H1 (cell line): Measurements from ENCODE around the gene PLEKHN1. TPM values are rescaled to one million over a fixed set of nuclear protein-coding genes. Genes with fewer than 3 reads are reported as not detected.

Source experiments
- EGR1 ChIP-seq: IDR thresholded peaks from 2 replicates; pipeline ENCODE4 v1.6.1; 2011; ENCODE audit warnings: low read depth, low read length, borderline replicate concordance
- EP300 ChIP-seq, 2 experiments: IDR thresholded peaks; 1 replicate in 1 of 2; 2 replicates in 1 of 2; pipeline ENCODE4 v1.6.1; 2011 to 2012; ENCODE audit warnings: low read depth in 2 of 2, low read length in 2 of 2, mild to moderate bottlenecking in 2 of 2, borderline replicate concordance in 1 of 2, inconsistent platforms in 1 of 2, moderate library complexity in 1 of 2
- EZH2 ChIP-seq: fragments of 200-600 bp; sonication (generic); IDR thresholded peaks from 2 replicates; pipeline ENCODE4 v1.7.1; 2012; ENCODE audit warnings: low read depth, mild to moderate bottlenecking, moderate library complexity, low read length, inconsistent platforms; ENCODE audit not compliant: severe bottlenecking
- polyA plus RNA-seq, 7 experiments: library from polyadenylated mRNA; depleted of rRNA in 3 of 7; stranded (reverse) in 5 of 7; unstranded in 2 of 7; fragments of >200 nt in 5 of 7; fragments of 200-250 nt in 2 of 7; gene quantifications; 1 replicate in 5 of 7; 2 replicates in 1 of 7; 4 replicates in 1 of 7; pipeline versions ENCODE4 v1.2.1 to v1.2.3, GENCODE V29; 2011 to 2013; ENCODE audit warnings: missing spikeins in 2 of 7, mixed read lengths in 2 of 7
- total RNA-seq: library from RNA; stranded (reverse); fragmentation: NEBNext Ultra II Directional; extraction: Animal tissue kit (Norgen Biotek cat#: 25700); gene quantifications from 2 replicates; pipeline ENCODE4 v1.2.1, GENCODE V29; 2021
- TF ChIP-seq, protein P1 (sequence below): fragments of 300-600 bp; sonication (generic); IDR thresholded peaks from 2 replicates; pipeline ENCODE4 v1.7.1; 2012; ENCODE audit warnings: low read length, moderate library complexity, mild to moderate bottlenecking, inconsistent platforms; ENCODE audit not compliant: insufficient replicate concordance
- TF ChIP-seq, protein P2 (sequence below): IDR thresholded peaks from 2 replicates; pipeline ENCODE4 v1.6.1; 2012; ENCODE audit warnings: inconsistent platforms
- TF ChIP-seq, protein P3 (sequence below), 3 experiments: IDR thresholded peaks; 1 replicate in 2 of 3; 2 replicates in 1 of 3; pipeline versions ENCODE4 v1.5.1 to v1.6.1; 2011; ENCODE audit warnings: low read length in 3 of 3, mild to moderate bottlenecking in 3 of 3, inconsistent platforms in 2 of 3, low read depth in 1 of 3, moderate library complexity in 1 of 3; ENCODE audit not compliant: insufficient read depth in 1 of 3; ENCODE audit errors: control extremely low read depth in 1 of 3

The PLEKHN1 gene
- total and polyA plus RNA-seq, 2 of the 8 experiments (the other 6 are each of a cell fraction or from before 2014, with no cell fraction given), result 0.39 to 1.5 TPM

DNA sequence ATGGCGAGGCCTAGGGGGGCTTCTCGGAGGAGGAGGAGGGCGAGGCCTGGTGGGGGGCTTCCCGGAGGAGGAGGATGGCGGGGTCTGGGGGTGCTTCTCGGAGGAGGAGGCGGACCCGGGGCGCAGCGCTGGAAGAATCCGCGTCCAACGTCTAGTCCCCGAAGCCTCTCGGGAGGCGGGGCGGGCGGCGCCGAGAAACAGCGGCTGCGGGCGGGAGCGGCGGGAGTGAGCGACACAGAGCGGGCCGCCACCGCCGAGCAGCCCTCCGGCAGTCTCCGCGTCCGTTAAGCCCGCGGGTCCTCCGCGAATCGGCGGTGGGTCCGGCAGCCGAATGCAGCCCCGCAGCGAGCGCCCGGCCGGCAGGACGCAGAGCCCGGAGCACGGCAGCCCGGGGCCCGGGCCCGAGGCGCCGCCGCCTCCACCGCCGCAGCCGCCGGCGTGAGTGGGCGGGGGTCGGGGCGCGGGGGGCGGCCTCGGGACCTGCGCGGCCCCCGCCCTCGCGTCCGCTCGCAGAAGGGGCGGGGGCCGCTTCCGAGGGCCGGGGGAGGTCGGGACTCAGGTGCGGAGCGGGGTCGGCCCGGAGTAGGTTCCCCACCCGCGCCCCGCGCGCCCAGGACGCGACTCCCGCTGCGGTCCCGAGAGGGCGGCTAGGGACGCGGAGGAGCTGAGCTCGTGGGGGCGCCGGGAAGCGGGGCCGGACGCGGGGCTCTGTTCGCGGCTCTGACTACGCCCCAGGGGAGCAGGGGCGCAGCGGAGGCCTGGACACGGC lies 5.7 kb upstream of the PLEKHN1 start, which contains the start of gene KLHL17 (continued):
- TF ChIP-seq, protein P1, sequence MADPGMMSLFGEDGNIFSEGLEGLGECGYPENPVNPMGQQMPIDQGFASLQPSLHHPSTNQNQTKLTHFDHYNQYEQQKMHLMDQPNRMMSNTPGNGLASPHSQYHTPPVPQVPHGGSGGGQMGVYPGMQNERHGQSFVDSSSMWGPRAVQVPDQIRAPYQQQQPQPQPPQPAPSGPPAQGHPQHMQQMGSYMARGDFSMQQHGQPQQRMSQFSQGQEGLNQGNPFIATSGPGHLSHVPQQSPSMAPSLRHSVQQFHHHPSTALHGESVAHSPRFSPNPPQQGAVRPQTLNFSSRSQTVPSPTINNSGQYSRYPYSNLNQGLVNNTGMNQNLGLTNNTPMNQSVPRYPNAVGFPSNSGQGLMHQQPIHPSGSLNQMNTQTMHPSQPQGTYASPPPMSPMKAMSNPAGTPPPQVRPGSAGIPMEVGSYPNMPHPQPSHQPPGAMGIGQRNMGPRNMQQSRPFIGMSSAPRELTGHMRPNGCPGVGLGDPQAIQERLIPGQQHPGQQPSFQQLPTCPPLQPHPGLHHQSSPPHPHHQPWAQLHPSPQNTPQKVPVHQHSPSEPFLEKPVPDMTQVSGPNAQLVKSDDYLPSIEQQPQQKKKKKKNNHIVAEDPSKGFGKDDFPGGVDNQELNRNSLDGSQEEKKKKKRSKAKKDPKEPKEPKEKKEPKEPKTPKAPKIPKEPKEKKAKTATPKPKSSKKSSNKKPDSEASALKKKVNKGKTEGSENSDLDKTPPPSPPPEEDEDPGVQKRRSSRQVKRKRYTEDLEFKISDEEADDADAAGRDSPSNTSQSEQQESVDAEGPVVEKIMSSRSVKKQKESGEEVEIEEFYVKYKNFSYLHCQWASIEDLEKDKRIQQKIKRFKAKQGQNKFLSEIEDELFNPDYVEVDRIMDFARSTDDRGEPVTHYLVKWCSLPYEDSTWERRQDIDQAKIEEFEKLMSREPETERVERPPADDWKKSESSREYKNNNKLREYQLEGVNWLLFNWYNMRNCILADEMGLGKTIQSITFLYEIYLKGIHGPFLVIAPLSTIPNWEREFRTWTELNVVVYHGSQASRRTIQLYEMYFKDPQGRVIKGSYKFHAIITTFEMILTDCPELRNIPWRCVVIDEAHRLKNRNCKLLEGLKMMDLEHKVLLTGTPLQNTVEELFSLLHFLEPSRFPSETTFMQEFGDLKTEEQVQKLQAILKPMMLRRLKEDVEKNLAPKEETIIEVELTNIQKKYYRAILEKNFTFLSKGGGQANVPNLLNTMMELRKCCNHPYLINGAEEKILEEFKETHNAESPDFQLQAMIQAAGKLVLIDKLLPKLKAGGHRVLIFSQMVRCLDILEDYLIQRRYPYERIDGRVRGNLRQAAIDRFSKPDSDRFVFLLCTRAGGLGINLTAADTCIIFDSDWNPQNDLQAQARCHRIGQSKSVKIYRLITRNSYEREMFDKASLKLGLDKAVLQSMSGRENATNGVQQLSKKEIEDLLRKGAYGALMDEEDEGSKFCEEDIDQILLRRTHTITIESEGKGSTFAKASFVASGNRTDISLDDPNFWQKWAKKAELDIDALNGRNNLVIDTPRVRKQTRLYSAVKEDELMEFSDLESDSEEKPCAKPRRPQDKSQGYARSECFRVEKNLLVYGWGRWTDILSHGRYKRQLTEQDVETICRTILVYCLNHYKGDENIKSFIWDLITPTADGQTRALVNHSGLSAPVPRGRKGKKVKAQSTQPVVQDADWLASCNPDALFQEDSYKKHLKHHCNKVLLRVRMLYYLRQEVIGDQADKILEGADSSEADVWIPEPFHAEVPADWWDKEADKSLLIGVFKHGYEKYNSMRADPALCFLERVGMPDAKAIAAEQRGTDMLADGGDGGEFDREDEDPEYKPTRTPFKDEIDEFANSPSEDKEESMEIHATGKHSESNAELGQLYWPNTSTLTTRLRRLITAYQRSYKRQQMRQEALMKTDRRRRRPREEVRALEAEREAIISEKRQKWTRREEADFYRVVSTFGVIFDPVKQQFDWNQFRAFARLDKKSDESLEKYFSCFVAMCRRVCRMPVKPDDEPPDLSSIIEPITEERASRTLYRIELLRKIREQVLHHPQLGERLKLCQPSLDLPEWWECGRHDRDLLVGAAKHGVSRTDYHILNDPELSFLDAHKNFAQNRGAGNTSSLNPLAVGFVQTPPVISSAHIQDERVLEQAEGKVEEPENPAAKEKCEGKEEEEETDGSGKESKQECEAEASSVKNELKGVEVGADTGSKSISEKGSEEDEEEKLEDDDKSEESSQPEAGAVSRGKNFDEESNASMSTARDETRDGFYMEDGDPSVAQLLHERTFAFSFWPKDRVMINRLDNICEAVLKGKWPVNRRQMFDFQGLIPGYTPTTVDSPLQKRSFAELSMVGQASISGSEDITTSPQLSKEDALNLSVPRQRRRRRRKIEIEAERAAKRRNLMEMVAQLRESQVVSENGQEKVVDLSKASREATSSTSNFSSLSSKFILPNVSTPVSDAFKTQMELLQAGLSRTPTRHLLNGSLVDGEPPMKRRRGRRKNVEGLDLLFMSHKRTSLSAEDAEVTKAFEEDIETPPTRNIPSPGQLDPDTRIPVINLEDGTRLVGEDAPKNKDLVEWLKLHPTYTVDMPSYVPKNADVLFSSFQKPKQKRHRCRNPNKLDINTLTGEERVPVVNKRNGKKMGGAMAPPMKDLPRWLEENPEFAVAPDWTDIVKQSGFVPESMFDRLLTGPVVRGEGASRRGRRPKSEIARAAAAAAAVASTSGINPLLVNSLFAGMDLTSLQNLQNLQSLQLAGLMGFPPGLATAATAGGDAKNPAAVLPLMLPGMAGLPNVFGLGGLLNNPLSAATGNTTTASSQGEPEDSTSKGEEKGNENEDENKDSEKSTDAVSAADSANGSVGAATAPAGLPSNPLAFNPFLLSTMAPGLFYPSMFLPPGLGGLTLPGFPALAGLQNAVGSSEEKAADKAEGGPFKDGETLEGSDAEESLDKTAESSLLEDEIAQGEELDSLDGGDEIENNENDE, result no peak
- TF ChIP-seq, protein P2, sequence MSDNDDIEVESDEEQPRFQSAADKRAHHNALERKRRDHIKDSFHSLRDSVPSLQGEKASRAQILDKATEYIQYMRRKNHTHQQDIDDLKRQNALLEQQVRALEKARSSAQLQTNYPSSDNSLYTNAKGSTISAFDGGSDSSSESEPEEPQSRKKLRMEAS, result no peak
- TF ChIP-seq EGR1 (no peak), EP300 (IDR thresholded peaks at IDR 0.05; ENCODE audit: borderline replicate concordance in 1 of 2, low read depth in 2 of 2, low read length in 2 of 2) (no peak), EZH2 (no peak)
- TF ChIP-seq, protein P3, sequence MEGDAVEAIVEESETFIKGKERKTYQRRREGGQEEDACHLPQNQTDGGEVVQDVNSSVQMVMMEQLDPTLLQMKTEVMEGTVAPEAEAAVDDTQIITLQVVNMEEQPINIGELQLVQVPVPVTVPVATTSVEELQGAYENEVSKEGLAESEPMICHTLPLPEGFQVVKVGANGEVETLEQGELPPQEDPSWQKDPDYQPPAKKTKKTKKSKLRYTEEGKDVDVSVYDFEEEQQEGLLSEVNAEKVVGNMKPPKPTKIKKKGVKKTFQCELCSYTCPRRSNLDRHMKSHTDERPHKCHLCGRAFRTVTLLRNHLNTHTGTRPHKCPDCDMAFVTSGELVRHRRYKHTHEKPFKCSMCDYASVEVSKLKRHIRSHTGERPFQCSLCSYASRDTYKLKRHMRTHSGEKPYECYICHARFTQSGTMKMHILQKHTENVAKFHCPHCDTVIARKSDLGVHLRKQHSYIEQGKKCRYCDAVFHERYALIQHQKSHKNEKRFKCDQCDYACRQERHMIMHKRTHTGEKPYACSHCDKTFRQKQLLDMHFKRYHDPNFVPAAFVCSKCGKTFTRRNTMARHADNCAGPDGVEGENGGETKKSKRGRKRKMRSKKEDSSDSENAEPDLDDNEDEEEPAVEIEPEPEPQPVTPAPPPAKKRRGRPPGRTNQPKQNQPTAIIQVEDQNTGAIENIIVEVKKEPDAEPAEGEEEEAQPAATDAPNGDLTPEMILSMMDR (IDR thresholded peaks at IDR 0.05; ENCODE audit: control extremely low read depth in 1 of 3, insufficient read depth in 1 of 3, low read depth in 1 of 3, low read length in 3 of 3), result no peak
